HEK293 (cell line): ENCODE data around the gene STEAP3.

Experiments
- CTCF ChIP-seq: fragments of 450-650 bp; formaldehyde crosslinking; IDR thresholded peaks from 2 replicates; pipeline ENCODE4 v1.5.1; 2016; ENCODE audit warnings: missing biosample characterization, missing genetic modification characterization
- GFI1B ChIP-seq: fragments of 450-650 bp; formaldehyde crosslinking; IDR thresholded peaks from 2 replicates; pipeline ENCODE4 v1.5.1; 2016; ENCODE audit warnings: missing biosample characterization, missing genetic modification characterization
- GLIS2 ChIP-seq: fragments of 450-650 bp; formaldehyde crosslinking; IDR thresholded peaks from 2 replicates; pipeline ENCODE4 v1.5.1; 2016; ENCODE audit warnings: missing biosample characterization, missing genetic modification characterization
- HOXA7 ChIP-seq: sonication (generic); formaldehyde crosslinking; IDR thresholded peaks from 2 replicates; pipeline ENCODE4 v1.8.1; 2022; ENCODE audit warnings: missing genetic modification reagents, borderline replicate concordance
- KLF1 ChIP-seq: fragments of 450-650 bp; formaldehyde crosslinking; IDR thresholded peaks from 2 replicates; pipeline ENCODE4 v1.5.1; 2016; ENCODE audit warnings: missing biosample characterization, missing genetic modification characterization
- KLF10 ChIP-seq: fragments of 450-650 bp; IDR thresholded peaks from 2 replicates; pipeline ENCODE4 v1.5.1; 2018; ENCODE audit warnings: missing biosample characterization, mild to moderate bottlenecking, missing genetic modification characterization
- KLF16 ChIP-seq: fragments of 450-650 bp; formaldehyde crosslinking; IDR thresholded peaks from 2 replicates; pipeline ENCODE4 v1.5.1; 2017; ENCODE audit warnings: missing biosample characterization, missing genetic modification characterization
- KLF8 ChIP-seq: fragments of 450-650 bp; formaldehyde crosslinking; IDR thresholded peaks from 2 replicates; pipeline ENCODE4 v1.5.1; 2016; ENCODE audit warnings: missing biosample characterization, missing genetic modification characterization
- PRDM1 ChIP-seq: fragments of 450-650 bp; formaldehyde crosslinking; IDR thresholded peaks from 2 replicates; pipeline ENCODE4; 2016; ENCODE audit warnings: missing biosample characterization, missing genetic modification characterization
- REPIN1 ChIP-seq: fragments of 450-650 bp; formaldehyde crosslinking; IDR thresholded peaks from 2 replicates; pipeline ENCODE4 v1.5.1; 2017; ENCODE audit warnings: missing biosample characterization, missing genetic modification characterization, low read depth
- SP3 ChIP-seq: fragments of 450-650 bp; formaldehyde crosslinking; IDR thresholded peaks from 2 replicates; pipeline ENCODE4 v1.5.1; 2016; ENCODE audit warnings: missing biosample characterization, missing genetic modification characterization
- YY2 ChIP-seq: fragments of 450-650 bp; formaldehyde crosslinking; IDR thresholded peaks from 2 replicates; pipeline ENCODE4 v1.5.1; 2016; ENCODE audit warnings: missing biosample characterization, missing genetic modification characterization
- ZBTB1 ChIP-seq: fragments of 450-650 bp; formaldehyde crosslinking; IDR thresholded peaks from 2 replicates; pipeline ENCODE4 v1.5.1; 2016; ENCODE audit warnings: missing biosample characterization, missing genetic modification characterization
- ZBTB48 ChIP-seq: fragments of 450-650 bp; formaldehyde crosslinking; IDR thresholded peaks from 2 replicates; pipeline ENCODE4 v1.5.1; 2016; ENCODE audit warnings: missing biosample characterization, missing genetic modification characterization
- ZBTB7A ChIP-seq: fragments of 450-650 bp; formaldehyde crosslinking; IDR thresholded peaks from 2 replicates; pipeline ENCODE4 v1.5.1; 2016; ENCODE audit warnings: low read depth, missing biosample characterization, missing genetic modification characterization
- ZNF132 ChIP-seq: fragments of 450-650 bp; formaldehyde crosslinking; IDR thresholded peaks from 2 replicates; pipeline ENCODE4 v1.5.1; 2017; ENCODE audit warnings: missing biosample characterization, missing genetic modification characterization, borderline replicate concordance
- ZNF175 ChIP-seq: fragments of 450-650 bp; formaldehyde crosslinking; IDR thresholded peaks from 2 replicates; pipeline ENCODE4 v1.5.1; 2016; ENCODE audit warnings: missing biosample characterization, missing genetic modification characterization
- ZNF19 ChIP-seq: fragments of 450-650 bp; formaldehyde crosslinking; IDR thresholded peaks from 2 replicates; pipeline ENCODE4; 2016; ENCODE audit warnings: missing biosample characterization, missing genetic modification characterization, low read depth
- ZNF214 ChIP-seq: fragments of 450-650 bp; formaldehyde crosslinking; IDR thresholded peaks from 2 replicates; pipeline ENCODE4 v1.5.1; 2017; ENCODE audit warnings: missing biosample characterization, mild to moderate bottlenecking, missing genetic modification characterization, borderline replicate concordance
- ZNF292 ChIP-seq: fragments of 450-650 bp; formaldehyde crosslinking; IDR thresholded peaks from 2 replicates; pipeline ENCODE4 v1.5.1; 2016; ENCODE audit warnings: low read depth, missing biosample characterization, missing genetic modification characterization, borderline replicate concordance
- ZNF394 ChIP-seq: fragments of 450-650 bp; formaldehyde crosslinking; IDR thresholded peaks from 2 replicates; pipeline ENCODE4 v1.5.1; 2016; ENCODE audit warnings: missing biosample characterization, missing genetic modification characterization, mild to moderate bottlenecking, moderate library complexity, borderline replicate concordance
- ZNF416 ChIP-seq: fragments of 450-650 bp; formaldehyde crosslinking; IDR thresholded peaks from 2 replicates; pipeline ENCODE4 v1.5.1; 2016; ENCODE audit warnings: missing biosample characterization, missing genetic modification characterization
- ZNF423 ChIP-seq: fragments of 450-650 bp; formaldehyde crosslinking; IDR thresholded peaks from 2 replicates; pipeline ENCODE4 v1.5.1; 2016; ENCODE audit warnings: missing biosample characterization, missing genetic modification characterization
- ZNF473 ChIP-seq: fragments of 450-650 bp; formaldehyde crosslinking; IDR thresholded peaks from 2 replicates; pipeline ENCODE4 v1.5.1; 2017; ENCODE audit warnings: missing biosample characterization, missing genetic modification characterization
- ZNF514 ChIP-seq: fragments of 450-650 bp; formaldehyde crosslinking; IDR thresholded peaks from 2 replicates; pipeline ENCODE4 v1.5.1; 2016; ENCODE audit warnings: missing biosample characterization, missing genetic modification characterization
- ZNF529 ChIP-seq: fragments of 450-650 bp; formaldehyde crosslinking; IDR thresholded peaks from 2 replicates; pipeline ENCODE4 v1.5.1; 2017; ENCODE audit warnings: missing genetic modification characterization, missing biosample characterization; ENCODE audit not compliant: insufficient replicate concordance
- ZNF585B ChIP-seq: fragments of 450-650 bp; formaldehyde crosslinking; IDR thresholded peaks from 2 replicates; pipeline ENCODE4 v1.5.1; 2016; ENCODE audit warnings: missing biosample characterization, missing genetic modification characterization
- ZNF658 ChIP-seq: fragments of 450-650 bp; formaldehyde crosslinking; IDR thresholded peaks from 2 replicates; pipeline ENCODE4; 2016; ENCODE audit warnings: missing biosample characterization, missing genetic modification characterization
- ZNF660 ChIP-seq: fragments of 450-650 bp; IDR thresholded peaks from 2 replicates; pipeline ENCODE4 v1.5.1; 2018; ENCODE audit warnings: missing biosample characterization, mild to moderate bottlenecking, missing genetic modification characterization
- ZNF701 ChIP-seq: fragments of 450-650 bp; formaldehyde crosslinking; IDR thresholded peaks from 2 replicates; pipeline ENCODE4 v1.5.1; 2016; ENCODE audit warnings: missing biosample characterization, missing genetic modification characterization
- ZNF76 ChIP-seq: fragments of 450-650 bp; formaldehyde crosslinking; IDR thresholded peaks from 2 replicates; pipeline ENCODE4; 2016; ENCODE audit warnings: low read depth, missing biosample characterization, missing genetic modification characterization, borderline replicate concordance
- ZNF777 ChIP-seq: fragments of 450-650 bp; formaldehyde crosslinking; IDR thresholded peaks from 2 replicates; pipeline ENCODE4 v1.5.1; 2017; ENCODE audit warnings: missing biosample characterization, missing genetic modification characterization, borderline replicate concordance
- ZNF791 ChIP-seq: fragments of 450-650 bp; formaldehyde crosslinking; IDR thresholded peaks from 2 replicates; pipeline ENCODE4 v1.5.1; 2016; ENCODE audit warnings: missing biosample characterization, missing genetic modification characterization
- ZNF830 ChIP-seq: fragments of 450-650 bp; IDR thresholded peaks from 2 replicates; pipeline ENCODE4 v1.5.0; 2018; ENCODE audit warnings: missing biosample characterization, missing genetic modification characterization, low read depth, mild to moderate bottlenecking, moderate library complexity
- ZNF837 ChIP-seq: fragments of 450-650 bp; formaldehyde crosslinking; IDR thresholded peaks from 2 replicates; pipeline ENCODE4 v1.5.1; 2016; ENCODE audit warnings: missing biosample characterization, missing genetic modification characterization
- ZNF843 ChIP-seq: fragments of 450-650 bp; formaldehyde crosslinking; IDR thresholded peaks from 2 replicates; pipeline ENCODE4 v1.5.1; 2016; ENCODE audit warnings: missing biosample characterization, missing genetic modification characterization
- ZXDB ChIP-seq: fragments of 450-650 bp; formaldehyde crosslinking; IDR thresholded peaks from 2 replicates; pipeline ENCODE4 v1.5.1; 2016; ENCODE audit warnings: missing biosample characterization, missing genetic modification characterization
- TF ChIP-seq, protein P1 (sequence below): fragments of 450-650 bp; formaldehyde crosslinking; IDR thresholded peaks from 2 replicates; pipeline ENCODE4 v1.5.1; 2016; ENCODE audit warnings: missing biosample characterization, missing genetic modification characterization
- TF ChIP-seq, protein P2 (sequence below): fragments of 450-650 bp; formaldehyde crosslinking; IDR thresholded peaks from 2 replicates; pipeline ENCODE4 v1.5.1; 2017; ENCODE audit warnings: missing biosample characterization, missing genetic modification characterization

Gene STEAP3

DNA sequence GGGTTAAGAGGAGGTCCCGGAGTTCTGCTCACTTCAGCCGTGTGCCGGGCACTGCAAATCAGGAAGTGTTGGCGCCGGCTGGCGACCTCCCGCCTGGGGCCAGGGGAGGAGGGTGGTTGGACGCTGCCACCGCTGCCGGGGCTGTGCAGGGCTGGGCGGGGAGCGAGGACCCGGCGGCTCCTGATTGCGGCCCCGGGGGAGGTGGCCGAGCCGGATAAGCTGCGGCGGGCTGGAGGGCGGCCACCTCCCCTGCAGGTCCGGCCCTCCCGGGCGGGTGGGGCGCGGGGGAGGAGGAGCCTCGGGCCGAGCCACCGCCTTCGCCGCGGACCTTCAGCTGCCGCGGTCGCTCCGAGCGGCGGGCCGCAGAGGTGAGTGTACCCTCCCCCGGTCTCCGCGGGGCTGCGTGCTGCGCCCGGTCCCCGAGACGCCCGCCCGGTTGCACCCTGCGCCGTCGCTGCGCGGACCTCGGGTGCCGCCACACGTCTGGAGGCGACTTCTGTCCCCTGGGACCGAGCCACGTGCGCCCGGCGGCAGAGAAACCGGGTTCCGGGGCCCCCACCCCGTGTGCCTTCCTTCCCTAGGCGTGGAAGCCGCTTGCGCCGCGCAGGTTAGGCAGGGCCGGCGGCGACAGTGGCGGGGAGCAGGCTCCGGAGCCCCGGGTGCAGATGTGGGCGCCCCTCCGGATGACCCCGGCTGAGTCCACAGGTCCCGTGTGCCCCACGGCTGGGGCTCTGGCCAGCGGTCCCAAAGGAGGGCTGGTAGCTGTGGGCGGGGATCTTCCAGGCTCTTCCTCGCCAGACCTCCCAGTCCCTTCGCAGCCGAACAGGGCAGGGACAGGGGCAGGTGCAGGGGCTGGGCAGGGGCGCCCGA lies at the start of gene STEAP3 (continued):
- TF ChIP-seq ZNF76 (0 out of 2 replicates have a peak, but pooled peaks have one; percentile 15), KLF10 (tag by site-specific recombination) (peak; percentile 30; the same call in 1 of the 2 replicates), ZNF658 (tag by site-specific recombination) (no peak), ZNF423 (peak; percentile 46; the same call in 1 of the 2 replicates), ZXDB (tag by site-specific recombination) (peak; percentile 49; the same call in 1 of the 2 replicates), ZBTB48 (tag by site-specific recombination) (peak; percentile 33; the same call in 1 of the 2 replicates), ZNF830 (tag by site-specific recombination) (no peak), ZNF394 (no peak), ZNF701 (tag by site-specific recombination) (no peak), ZNF175 (no peak), ZNF214 (tag by site-specific recombination) (no peak), HOXA7 (no peak), ZBTB1 (tag by site-specific recombination) (no peak), ZNF416 (tag by site-specific recombination) (no peak), CTCF (peak; percentile 36; the same call in 1 of the 2 replicates), ZNF473 (tag by site-specific recombination) (no peak), ZNF19 (tag by site-specific recombination) (no peak), REPIN1 (no peak), ZNF585B (tag by site-specific recombination) (no peak), ZBTB7A (no peak), ZNF514 (no peak), GLIS2 (tag by site-specific recombination) (peak; percentile 68), PRDM1 (tag by site-specific recombination) (no peak), ZNF660 (tag by site-specific recombination) (peak; percentile 28; the same call in 1 of the 2 replicates), GFI1B (tag by site-specific recombination) (no peak), KLF8 (tag by site-specific recombination) (peak; percentile 14; the same call in 1 of the 2 replicates), ZNF529 (tag by site-specific recombination) (no peak), ZNF132 (tag by site-specific recombination) (no peak), ZNF843 (no peak), ZNF837 (tag by site-specific recombination) (no peak), KLF16 (no peak), KLF1 (tag by site-specific recombination) (0 out of 2 replicates have a peak, but pooled peaks have one; percentile 26), YY2 (tag by site-specific recombination) (no peak), SP3 (tag by site-specific recombination) (peak; percentile 32), ZNF292 (tag by site-specific recombination) (no peak), ZNF791 (tag by site-specific recombination) (no peak), ZNF777 (peak; percentile 17; the same call in 1 of the 2 replicates)
- TF ChIP-seq, protein P1, sequence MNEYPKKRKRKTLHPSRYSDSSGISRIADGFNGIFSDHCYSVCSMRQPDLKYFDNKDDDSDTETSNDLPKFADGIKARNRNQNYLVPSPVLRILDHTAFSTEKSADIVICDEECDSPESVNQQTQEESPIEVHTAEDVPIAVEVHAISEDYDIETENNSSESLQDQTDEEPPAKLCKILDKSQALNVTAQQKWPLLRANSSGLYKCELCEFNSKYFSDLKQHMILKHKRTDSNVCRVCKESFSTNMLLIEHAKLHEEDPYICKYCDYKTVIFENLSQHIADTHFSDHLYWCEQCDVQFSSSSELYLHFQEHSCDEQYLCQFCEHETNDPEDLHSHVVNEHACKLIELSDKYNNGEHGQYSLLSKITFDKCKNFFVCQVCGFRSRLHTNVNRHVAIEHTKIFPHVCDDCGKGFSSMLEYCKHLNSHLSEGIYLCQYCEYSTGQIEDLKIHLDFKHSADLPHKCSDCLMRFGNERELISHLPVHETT (tag by site-specific recombination), result no peak
- TF ChIP-seq, protein P2, sequence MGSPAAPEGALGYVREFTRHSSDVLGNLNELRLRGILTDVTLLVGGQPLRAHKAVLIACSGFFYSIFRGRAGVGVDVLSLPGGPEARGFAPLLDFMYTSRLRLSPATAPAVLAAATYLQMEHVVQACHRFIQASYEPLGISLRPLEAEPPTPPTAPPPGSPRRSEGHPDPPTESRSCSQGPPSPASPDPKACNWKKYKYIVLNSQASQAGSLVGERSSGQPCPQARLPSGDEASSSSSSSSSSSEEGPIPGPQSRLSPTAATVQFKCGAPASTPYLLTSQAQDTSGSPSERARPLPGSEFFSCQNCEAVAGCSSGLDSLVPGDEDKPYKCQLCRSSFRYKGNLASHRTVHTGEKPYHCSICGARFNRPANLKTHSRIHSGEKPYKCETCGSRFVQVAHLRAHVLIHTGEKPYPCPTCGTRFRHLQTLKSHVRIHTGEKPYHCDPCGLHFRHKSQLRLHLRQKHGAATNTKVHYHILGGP (tag by site-specific recombination), result no peak
